Measurements from ENCODE around the gene NR2C2AP. TPM values are rescaled to one million over a fixed set of nuclear protein-coding genes. Genes with fewer than 3 reads are reported as not detected.

The NR2C2AP gene
- total and polyA plus RNA-seq, 2 donors (not counting 1 experiment from before 2014, with no cell fraction given) = 27.4 to 29.3 TPM

GRCh38 chr19:19165396-19165795 is 37.8 kb downstream of the NR2C2AP start:
- Histone ChIP-seq H3K4me3 (ENCODE audit: control extremely low read depth in 1 of 5, extremely low read depth in 1 of 5, insufficient read depth in 1 of 5, low read depth in 2 of 5, low read length in 4 of 5) (no peak overlapping the region), H3K4me2 (replicated peaks; ENCODE audit: low read depth, low read length, poor library complexity, severe bottlenecking) (no peak overlapping the region), H3K27ac (ENCODE audit: low read length in 2 of 2) (no peak overlapping the region), H4K20me1 (ENCODE audit: control insufficient read depth, insufficient read depth, low read length, poor library complexity, severe bottlenecking) (no peaks in the 10 kb centered on the region), H3K9ac (ENCODE audit: low read length) (no peak overlapping the region), H3K27me3 (replicated peaks in 1 of 4; ENCODE audit: control extremely low read depth in 1 of 4, control insufficient read depth in 3 of 4, insufficient read depth in 4 of 4, low read length in 3 of 4) (peaks cover 0 to 11% (median under 1%) of the 10 kb centered on the region in 4 experiments), H3K36me3 (replicated peaks in 1 of 2; ENCODE audit: control extremely low read depth in 1 of 2, control insufficient read depth in 1 of 2, extremely low read depth in 1 of 2, insufficient read depth in 2 of 2, low read length in 1 of 2) (no peaks in the 10 kb centered on the region), H3K4me1 (ENCODE audit: control insufficient read depth in 2 of 2, insufficient read depth in 2 of 2, low read length in 2 of 2) (peaks cover 20 to 36% of the 10 kb centered on the region in 2 donors), H2AFZ (ENCODE audit: insufficient read depth, low read depth, low read length, poor library complexity, severe bottlenecking) (no peak overlapping the region), H3K79me2 (ENCODE audit: control insufficient read depth, insufficient read depth, low read length) (no peaks in the 10 kb centered on the region), H3K9me3 (ENCODE audit: control extremely low read depth in 1 of 3, control insufficient read depth in 2 of 3, insufficient read depth in 1 of 3, low read length in 2 of 3) (peaks cover 0 to 2% (median 0%) of the 10 kb centered on the region in 3 donors)
- intact Hi-C loops (cut with micrococcal nuclease) = no loop called here
- DNase-seq = no peak
- ChIA-PET CTCF (no interaction called here), POLR2A (no interaction called here)
- Mint-ChIP-seq H3K4me1 (peaks cover 36% of the 10 kb centered on the region), H3K9me3 (ENCODE audit: insufficient read depth) (no peaks in the 10 kb centered on the region), H3K27ac (peak overlapping the region; percentile 53), H3K4me3 (no peak overlapping the region), H3K27me3 (peaks cover 8% of the 10 kb centered on the region)
- TF ChIP-seq EZH2 (IDR thresholded peaks at IDR 0.05; ENCODE audit: borderline replicate concordance, insufficient read depth, low read depth, low read length, poor library complexity, severe bottlenecking) = no peak
- no peak for TF ChIP-seq CTCF (IDR thresholded peaks at IDR 0.05)
- ATAC-seq (ENCODE audit: low read depth) = no peak
- 100% methylated on average over 1 of the region's 1 CpG for WGBS (ENCODE audit: insufficient coverage)

GRCh38 chr19:19162495-19162894 is 40.7 kb downstream of the NR2C2AP start:
- no peak overlapping the region for H3K4me3 ChIP-seq (ENCODE audit: control extremely low read depth in 1 of 5, extremely low read depth in 1 of 5, insufficient read depth in 1 of 5, low read depth in 2 of 5, low read length in 4 of 5)
- peaks cover 24 to 49% of the 10 kb centered on the region in 2 donors for H3K4me1 ChIP-seq (ENCODE audit: control insufficient read depth in 2 of 2, insufficient read depth in 2 of 2, low read length in 2 of 2)
- WGBS (ENCODE audit: insufficient coverage) = 91% methylated on average over 7 of the region's 7 CpGs
- DNase-seq (no peak), ATAC-seq (ENCODE audit: low read depth) (no peak)
- H2AFZ ChIP-seq (ENCODE audit: insufficient read depth, low read depth, low read length, poor library complexity, severe bottlenecking) = no peak overlapping the region
- H3K27ac ChIP-seq (ENCODE audit: low read length in 2 of 2) = no peak overlapping the region
- no peak overlapping the region for H3K4me2 ChIP-seq (replicated peaks; ENCODE audit: low read depth, low read length, poor library complexity, severe bottlenecking)
- no peaks in the 10 kb centered on the region for H4K20me1 ChIP-seq (ENCODE audit: control insufficient read depth, insufficient read depth, low read length, poor library complexity, severe bottlenecking)
- H3K36me3 ChIP-seq (replicated peaks in 1 of 2; ENCODE audit: control extremely low read depth in 1 of 2, control insufficient read depth in 1 of 2, extremely low read depth in 1 of 2, insufficient read depth in 2 of 2, low read length in 1 of 2) = no peaks in the 10 kb centered on the region
- no peaks in the 10 kb centered on the region for H3K9me3 ChIP-seq (ENCODE audit: control extremely low read depth in 1 of 3, control insufficient read depth in 2 of 3, insufficient read depth in 1 of 3, low read length in 2 of 3)
- no peaks in the 10 kb centered on the region for H3K27me3 ChIP-seq (replicated peaks in 1 of 4; ENCODE audit: control extremely low read depth in 1 of 4, control insufficient read depth in 3 of 4, insufficient read depth in 4 of 4, low read length in 3 of 4)
- TF ChIP-seq EZH2 (IDR thresholded peaks at IDR 0.05; ENCODE audit: borderline replicate concordance, insufficient read depth, low read depth, low read length, poor library complexity, severe bottlenecking) (no peak), CTCF (IDR thresholded peaks at IDR 0.05) (no peak)
- intact Hi-C loops (cut with micrococcal nuclease) = no loop called here
- Mint-ChIP-seq H3K4me1 (peaks cover 34% of the 10 kb centered on the region), H3K27me3 (no peaks in the 10 kb centered on the region), H3K9me3 (ENCODE audit: insufficient read depth) (no peaks in the 10 kb centered on the region), H3K27ac (no peak overlapping the region), H3K4me3 (no peak overlapping the region)
- ChIA-PET POLR2A (interaction anchor here (0.7 kb wide), 1 partner anchor 353 kb away, joined by 3 read pairs; the partner anchor contains the start of gene TSSK6), CTCF (interaction anchor here (1.0 to 5.6 kb wide), 2 partner anchors 12 to 16 kb away, joined by 3 to 48 read pairs; no protein-coding TSS in a partner anchor)
- H3K9ac ChIP-seq (ENCODE audit: low read length) = no peak overlapping the region
- H3K79me2 ChIP-seq (ENCODE audit: control insufficient read depth, insufficient read depth, low read length) = no peaks in the 10 kb centered on the region
